ENCODE data around the gene TADA3.

TADA3 gene

GRCh38 chr3:9792405-9793160 lies at the start of gene TADA3, which contains the start of gene ARPC4:
TADA3 (minus strand) TSS chr3:9792473; CDS start chr3:9791466, 1,007 bp downstream.
ARPC4 (plus strand) TSS chr3:9793082; CDS start chr3:9793122, 40 bp downstream.
- DNase-seq, result peak; percentile 95 to 96 (median 96)

- no peak for DNase-seq
These were observed 48.7 kb upstream of the TADA3 start for GRCh38 chr3:9841015-9841414.

- no peak for DNase-seq
These were observed 46.6 kb upstream of the TADA3 start for GRCh38 chr3:9838856-9839255.

GRCh38 chr3:9837701-9838582 lies 45.7 kb upstream of the TADA3 start:
- peak in 2 of 3 donors; percentile 21 to 23 for DNase-seq

GRCh38 chr3:9834520-9835380 lies 42.5 kb upstream of the TADA3 start:
- no peak for DNase-seq

GRCh38 chr3:9833078-9833477 lies 40.8 kb upstream of the TADA3 start:
- DNase-seq, result no peak

GRCh38 chr3:9831253-9831652 lies 39.0 kb upstream of the TADA3 start:
- no peak for DNase-seq

GRCh38 chr3:9828801-9829755 lies 36.8 kb upstream of the TADA3 start:
- DNase-seq, result no peak

- peak; percentile 17 to 31 (median 28) for DNase-seq
These were observed 34.7 kb upstream of the TADA3 start for GRCh38 chr3:9826815-9827573.

GRCh38 chr3:9825451-9826040 lies 33.3 kb upstream of the TADA3 start:
- no peak for DNase-seq

- DNase-seq, result no peak
These were observed 28.7 kb upstream of the TADA3 start for GRCh38 chr3:9820946-9821345.

GRCh38 chr3:9820543-9820942 lies 28.3 kb upstream of the TADA3 start:
- DNase-seq, result no peak

GRCh38 chr3:9818666-9819335 lies 26.5 kb upstream of the TADA3 start:
- DNase-seq, result no peak

GRCh38 chr3:9817436-9817835 lies 25.2 kb upstream of the TADA3 start:
- peak; percentile 28 to 39 (median 33) for DNase-seq

GRCh38 chr3:9815986-9816385 lies 23.7 kb upstream of the TADA3 start:
- DNase-seq, result no peak

GRCh38 chr3:9812870-9813483 lies 20.7 kb upstream of the TADA3 start:
- no peak for DNase-seq

- DNase-seq, result no peak
These were observed 18.6 kb upstream of the TADA3 start for GRCh38 chr3:9810846-9811245.

GRCh38 chr3:9810433-9810770 lies 18.1 kb upstream of the TADA3 start:
- DNase-seq, result no peak
